ENCODE data around the gene RBM22. TPM values are rescaled to one million over a fixed set of nuclear protein-coding genes. Genes with fewer than 3 reads are reported as not detected.
A peak's percentile ranks its signal among the peaks of the same experiment; 100 is the strongest.

Gene RBM22
- total RNA-seq, 2 experiments from 2014 or later = 98.2 to 101 TPM

- POLR2A ChIA-PET = no interaction called here
- peaks cover 66% of the 10 kb centered on the region for H3K36me3 Mint-ChIP-seq (ENCODE audit: low read depth)
- intact Hi-C loops (cut with DNase I, micrococcal nuclease) = loop anchor here in 1 of 2 experiments (2.0 kb wide), 1 partner anchor 149 kb away; no protein-coding TSS in a partner anchor
- no peak overlapping the region for H3K4me3 Mint-ChIP-seq
- CTCF ChIA-PET = no interaction called here
- TF ChIP-seq CTCF (IDR thresholded peaks at IDR 0.05) = peak; percentile 27
- no peaks in the 10 kb centered on the region for H3K4me1 ChIP-seq (ENCODE audit: insufficient read depth, low read length)
- no peak overlapping the region for H3K4me3 ChIP-seq (ENCODE audit: low read length)
- H3K9me3 Mint-ChIP-seq = no peaks in the 10 kb centered on the region
- no peaks in the 10 kb centered on the region for H3K4me1 Mint-ChIP-seq (ENCODE audit: low read depth)
- H3K36me3 ChIP-seq (ENCODE audit: insufficient read depth, low read length) = peaks cover 72% of the 10 kb centered on the region
- H3K27me3 ChIP-seq (ENCODE audit: control insufficient read depth in 1 of 2, insufficient read depth in 2 of 2, low read length in 2 of 2) = no peaks in the 10 kb centered on the region
- H3K27ac Mint-ChIP-seq = no peak overlapping the region
- no peaks in the 10 kb centered on the region for H3K9me3 ChIP-seq (ENCODE audit: control insufficient read depth in 1 of 2, insufficient read depth in 1 of 2, low read length in 2 of 2)
- DNase-seq (peak in 3 of 14 experiments; percentile 19 to 32 (median 31)), ATAC-seq (ENCODE audit: poor library complexity) (no peak)
- no peak overlapping the region for H3K27ac ChIP-seq (ENCODE audit: low read depth in 1 of 2, low read length in 2 of 2)
- H3K27me3 Mint-ChIP-seq = no peaks in the 10 kb centered on the region
Measured at GRCh38 chr5:150710165-150710564, 9.3 kb upstream of the RBM22 start.

- ATAC-seq (ENCODE audit: poor library complexity) (no peak), DNase-seq (no peak)
- no peaks in the 10 kb centered on the region for H3K27me3 Mint-ChIP-seq
- intact Hi-C loops (cut with DNase I, micrococcal nuclease) = no loop called here
- H3K36me3 Mint-ChIP-seq (ENCODE audit: low read depth) = peaks cover 46% of the 10 kb centered on the region
- Histone ChIP-seq H3K27me3 (ENCODE audit: control insufficient read depth in 1 of 2, insufficient read depth in 2 of 2, low read length in 2 of 2) (no peaks in the 10 kb centered on the region), H3K36me3 (ENCODE audit: insufficient read depth, low read length) (peaks cover 40% of the 10 kb centered on the region), H3K9me3 (ENCODE audit: control insufficient read depth in 1 of 2, insufficient read depth in 1 of 2, low read length in 2 of 2) (no peaks in the 10 kb centered on the region), H3K4me1 (ENCODE audit: insufficient read depth, low read length) (no peaks in the 10 kb centered on the region), H3K27ac (ENCODE audit: low read depth in 1 of 2, low read length in 2 of 2) (no peak overlapping the region), H3K4me3 (ENCODE audit: low read length) (no peak overlapping the region)
- H3K9me3 Mint-ChIP-seq = no peaks in the 10 kb centered on the region
- ChIA-PET POLR2A (no interaction called here), CTCF (no interaction called here)
- no peak for TF ChIP-seq CTCF (IDR thresholded peaks at IDR 0.05)
- H3K4me1 Mint-ChIP-seq (ENCODE audit: low read depth) = no peaks in the 10 kb centered on the region
- no peak overlapping the region for H3K27ac Mint-ChIP-seq
- no peak overlapping the region for H3K4me3 Mint-ChIP-seq
Measured at GRCh38 chr5:150706776-150707390, 6.0 kb upstream of the RBM22 start.

GRCh38 chr5:150703762-150704161 is 2.9 kb upstream of the RBM22 start:
- Mint-ChIP-seq H3K4me1 (ENCODE audit: low read depth) (no peaks in the 10 kb centered on the region), H3K9me3 (no peaks in the 10 kb centered on the region), H3K36me3 (ENCODE audit: low read depth) (peaks cover 15% of the 10 kb centered on the region), H3K27ac (no peak overlapping the region), H3K4me3 (no peak overlapping the region), H3K27me3 (no peaks in the 10 kb centered on the region)
- H3K9me3 ChIP-seq (ENCODE audit: control insufficient read depth in 1 of 2, insufficient read depth in 1 of 2, low read length in 2 of 2) = no peaks in the 10 kb centered on the region
- ChIA-PET CTCF (no interaction called here), POLR2A (interaction anchor here (0.8 to 1.0 kb wide), 2 partner anchors 55 to 75 kb away, joined by 3 read pairs; partner anchors contain the start of genes DCTN4 and SMIM3)
- ATAC-seq (ENCODE audit: poor library complexity) = no peak
- H3K4me3 ChIP-seq (ENCODE audit: low read length) = no peak overlapping the region
- H3K4me1 ChIP-seq (ENCODE audit: insufficient read depth, low read length) = peaks cover 6% of the 10 kb centered on the region
- DNase-seq = peak in 2 of 14 experiments; percentile 24 to 39
- H3K36me3 ChIP-seq (ENCODE audit: insufficient read depth, low read length) = peaks cover 15% of the 10 kb centered on the region
- no peaks in the 10 kb centered on the region for H3K27me3 ChIP-seq (ENCODE audit: control insufficient read depth in 1 of 2, insufficient read depth in 2 of 2, low read length in 2 of 2)
- H3K27ac ChIP-seq (ENCODE audit: low read depth in 1 of 2, low read length in 2 of 2) = no peak overlapping the region
- intact Hi-C loops (cut with DNase I, micrococcal nuclease) = loop anchor here (2.0 to 5.0 kb wide), 4 partner anchors 47 to 246 kb away; partner anchors contain the start of gene SMIM3 (in 1 of the 2)
- TF ChIP-seq CTCF (IDR thresholded peaks at IDR 0.05) = no peak

Data from CD4-positive, alpha-beta T cell (primary cell).